Calu3 (cell line): ENCODE results near the gene CTBP1. TPM values are rescaled to one million over a fixed set of nuclear protein-coding genes. Genes with fewer than 3 reads are reported as not detected.

Experiments used
- BruUV-seq: library from RNA; stranded (reverse); fragments of 400-500 nt; replicated peaks from 2 replicates; lab custom pipeline; 2021; lab: Mats Ljungman, UMichigan
- CTCF ChIA-PET: fragments of 300-600 bp; sonication (Branson Sonifier 250); formaldehyde crosslinking; loops from one replicate; lab custom pipeline; 2022; ENCODE audit warnings: antibody characterized with exemption; lab: Charles Lee
- DNase-seq: peaks from one replicate; pipeline ENCODE4 v3.0.0; 2022
- H3K27ac Mint-ChIP-seq: one replicate; pipeline ENCODE4 v1.8.0; 2022; ENCODE audit warnings: mixed read lengths; ENCODE audit not compliant: unreplicated experiment
- H3K27me3 Mint-ChIP-seq: one replicate; pipeline ENCODE4 v1.8.0; 2022; ENCODE audit warnings: mixed read lengths; ENCODE audit not compliant: unreplicated experiment
- H3K36me3 Mint-ChIP-seq: one replicate; pipeline ENCODE4 v1.8.0; 2022; ENCODE audit warnings: mild to moderate bottlenecking, moderate library complexity, mixed read lengths; ENCODE audit not compliant: insufficient read depth, unreplicated experiment
- H3K4me1 Mint-ChIP-seq: one replicate; pipeline ENCODE4 v1.8.0; 2022; ENCODE audit warnings: mild to moderate bottlenecking, low read depth, mixed read lengths; ENCODE audit not compliant: unreplicated experiment
- H3K4me3 Mint-ChIP-seq: one replicate; pipeline ENCODE4 v1.8.0; 2022; ENCODE audit warnings: mild to moderate bottlenecking, low read depth, moderate library complexity, mixed read lengths; ENCODE audit not compliant: unreplicated experiment
- H3K9me3 Mint-ChIP-seq: one replicate; pipeline ENCODE4 v1.8.0; 2022; ENCODE audit warnings: low read depth, mixed read lengths; ENCODE audit not compliant: unreplicated experiment
- CTCF ChIP-seq: fragments of 200-600 bp; IDR thresholded peaks from one replicate; pipeline ENCODE4 v1.8.0; 2022; ENCODE audit warnings: antibody characterized with exemption; ENCODE audit not compliant: unreplicated experiment
- intact Hi-C: fragments of 100-400 bp; cut with micrococcal nuclease; formaldehyde crosslinking; loops from one replicate; pipeline ENCODE4 v1.10.0; 2022; ENCODE audit not compliant: unreplicated experiment
- total RNA-seq: library from RNA; stranded (reverse); gene quantifications from 2 replicates; pipeline ENCODE4 v1.2.3, GENCODE V29; 2022

CTBP1 gene
- total RNA-seq, 1 experiment from 2014 or later: 115 TPM

GRCh38 chr4:1231637-1232360 is 17.1 kb downstream of the CTBP1 start:
- H3K27me3 Mint-ChIP-seq: no peaks in the 10 kb centered on the region
- H3K36me3 Mint-ChIP-seq: peaks cover 70% of the 10 kb centered on the region
- H3K4me1 Mint-ChIP-seq: no peaks in the 10 kb centered on the region
- no peaks in the 10 kb centered on the region for H3K9me3 Mint-ChIP-seq
- no TSS peak for BruUV-seq
- CTCF ChIA-PET: no interaction called here
- no peak for TF ChIP-seq CTCF
- DNase-seq: no peak
- H3K4me3 Mint-ChIP-seq: no peak overlapping the region
- intact Hi-C loops: no loop called here
- H3K27ac Mint-ChIP-seq: no peak overlapping the region

- no TSS peak for BruUV-seq
- Mint-ChIP-seq H3K9me3 (no peaks in the 10 kb centered on the region), H3K4me1 (no peaks in the 10 kb centered on the region), H3K36me3 (peaks cover 68% of the 10 kb centered on the region), H3K27ac (no peak overlapping the region), H3K4me3 (no peak overlapping the region), H3K27me3 (no peaks in the 10 kb centered on the region)
- CTCF ChIA-PET: no interaction called here
- no peak for DNase-seq
- intact Hi-C loops: no loop called here
- TF ChIP-seq CTCF: no peak
Measured at GRCh38 chr4:1230971-1231636, 17.8 kb downstream of the CTBP1 start.

DNA sequence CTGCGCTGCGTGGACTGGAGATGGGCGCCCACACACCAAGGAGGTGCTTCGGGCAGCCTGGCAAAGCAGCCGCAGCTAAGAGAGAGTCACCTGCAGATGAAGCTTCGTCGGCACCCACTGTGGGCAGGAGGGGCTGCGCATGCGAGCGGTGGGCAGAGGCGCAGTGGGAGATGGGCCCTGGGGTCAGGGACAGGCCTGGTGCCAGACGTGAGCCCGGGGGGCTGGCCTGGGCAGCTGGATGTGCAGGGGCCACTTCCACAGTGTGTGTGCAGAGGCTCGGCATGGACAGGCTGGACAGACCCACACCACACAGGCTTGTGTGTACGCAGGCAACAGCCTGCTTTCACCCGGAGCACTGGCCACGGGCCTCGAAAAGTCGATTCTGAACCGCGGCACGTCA is 18.6 kb downstream of the CTBP1 start:
- TF ChIP-seq CTCF: no peak
- no peaks in the 10 kb centered on the region for H3K4me1 Mint-ChIP-seq
- H3K4me3 Mint-ChIP-seq: no peak overlapping the region
- DNase-seq: no peak
- H3K9me3 Mint-ChIP-seq: no peaks in the 10 kb centered on the region
- H3K36me3 Mint-ChIP-seq: peaks cover 66% of the 10 kb centered on the region
- no peak overlapping the region for H3K27ac Mint-ChIP-seq
- no TSS peak for BruUV-seq
- intact Hi-C loops: no loop called here
- H3K27me3 Mint-ChIP-seq: no peaks in the 10 kb centered on the region
- CTCF ChIA-PET: no interaction called here

- H3K27me3 Mint-ChIP-seq: no peaks in the 10 kb centered on the region
- TF ChIP-seq CTCF: no peak
- CTCF ChIA-PET: no interaction called here
- no peak overlapping the region for H3K27ac Mint-ChIP-seq
- no peaks in the 10 kb centered on the region for H3K4me1 Mint-ChIP-seq
- H3K4me3 Mint-ChIP-seq: no peak overlapping the region
- BruUV-seq: no TSS peak
- H3K36me3 Mint-ChIP-seq: peaks cover 69% of the 10 kb centered on the region
- no peaks in the 10 kb centered on the region for H3K9me3 Mint-ChIP-seq
- DNase-seq: no peak
- intact Hi-C loops: no loop called here
Measured at GRCh38 chr4:1229117-1229849, 19.6 kb downstream of the CTBP1 start.
